Upper lobe of left lung (tissue), 4 donors: ENCODE data around the gene CCDC7.

ENCODE experiments used
- CTCF ChIP-seq, 6 experiments: fragments of 450-650 bp in 4 of 6; fragments of 200-600 bp in 2 of 6; sonication (generic) in 2 of 6; IDR thresholded peaks; one replicate each; pipeline ENCODE4 v1.5.1; 2016 to 2019; ENCODE audit warnings: antibody characterized with exemption in 6 of 6
- EP300 ChIP-seq, 4 donors: sonication (generic); formaldehyde crosslinking; IDR thresholded peaks; one replicate each; pipeline ENCODE4 v1.5.1; 2017; ENCODE audit warnings: antibody characterized with exemption in 4 of 4, control low read depth in 2 of 4
- POLR2A ChIP-seq, 4 donors: fragments of 450-650 bp; IDR thresholded peaks; one replicate each; pipeline ENCODE4 v1.5.1; 2016 to 2017; ENCODE audit warnings: antibody characterized with exemption in 4 of 4, mild to moderate bottlenecking in 2 of 4
- POLR2AphosphoS5 ChIP-seq, 2 donors: sonication (generic); formaldehyde crosslinking; IDR thresholded peaks; one replicate each; pipeline ENCODE4 v1.5.1; 2017; ENCODE audit warnings: antibody characterized with exemption in 2 of 2

- no peak for TF ChIP-seq POLR2A (IDR thresholded peaks at IDR 0.05)
- no peak for TF ChIP-seq CTCF (IDR thresholded peaks at IDR 0.05)
- no peak for TF ChIP-seq EP300 (IDR thresholded peaks at IDR 0.05)
- no peak for TF ChIP-seq POLR2AphosphoS5 (IDR thresholded peaks at IDR 0.05)
Observed at GRCh38 chr10:32744321-32744720, 298.4 kb downstream of the CCDC7 start.
